Mesendoderm (in vitro differentiated cells): ENCODE results near the gene TRIM69.
"Not testable (repeated sequence)": the region's sequence is repeated elsewhere in the genome, so short reads cannot be mapped to it uniquely, and the experiment has no call there.

Source experiments
- DNase-seq: peaks from one replicate; pipeline ENCODE4 v3.0.0; 2013
- H2AK5ac ChIP-seq: 2 replicates; pipeline ENCODE4 v1.6.1; 2013; ENCODE audit warnings: low read length, inconsistent platforms
- H2BK120ac ChIP-seq: 2 replicates; pipeline ENCODE4 v1.6.1; 2013; ENCODE audit warnings: low read depth, mild to moderate bottlenecking, low read length, moderate library complexity, mixed read lengths
- H2BK15ac ChIP-seq: replicated peaks from 2 replicates; pipeline ENCODE4 v1.6.1; 2013; ENCODE audit warnings: low read depth, mild to moderate bottlenecking, moderate library complexity
- H2BK5ac ChIP-seq: 2 replicates; pipeline ENCODE4 v1.6.1; 2013; ENCODE audit warnings: low read length, inconsistent platforms
- H3K18ac ChIP-seq: 2 replicates; pipeline ENCODE4 v1.6.1; 2013; ENCODE audit warnings: mild to moderate bottlenecking, low read length, mixed read lengths
- H3K23ac ChIP-seq: one replicate; pipeline ENCODE4 v1.6.1; 2013; ENCODE audit warnings: low read length
- H3K27ac ChIP-seq: 2 replicates; pipeline ENCODE4 v1.5.1; 2013; ENCODE audit warnings: low read depth, mild to moderate bottlenecking, inconsistent platforms, low read length, moderate library complexity
- H3K27me3 ChIP-seq: 2 replicates; pipeline ENCODE4 v1.6.1; 2013; ENCODE audit warnings: low read length, control low read depth, mild to moderate bottlenecking, inconsistent platforms; ENCODE audit not compliant: insufficient read depth, poor library complexity
- H3K36me3 ChIP-seq: 2 replicates; pipeline ENCODE4 v1.6.1; 2013; ENCODE audit warnings: low read length, inconsistent platforms; ENCODE audit not compliant: control insufficient read depth, insufficient read depth
- H3K4ac ChIP-seq: one replicate; pipeline ENCODE4 v1.6.1; 2013; ENCODE audit warnings: low read depth, mild to moderate bottlenecking, low read length, moderate library complexity
- H3K4me1 ChIP-seq: 2 replicates; pipeline ENCODE4 v1.6.1; 2013; ENCODE audit warnings: low read depth, low read length, inconsistent platforms; ENCODE audit not compliant: control insufficient read depth
- H3K4me2 ChIP-seq: 2 replicates; pipeline ENCODE4 v1.6.1; 2013; ENCODE audit warnings: low read length
- H3K4me3 ChIP-seq: 2 replicates; pipeline ENCODE4 v1.5.1; 2013; ENCODE audit warnings: mild to moderate bottlenecking, low read length
- H3K56ac ChIP-seq: one replicate; pipeline ENCODE4 v1.6.1; 2013; ENCODE audit warnings: low read length
- H3K79me1 ChIP-seq: 2 replicates; pipeline ENCODE4 v1.6.1; 2013; ENCODE audit warnings: low read length, inconsistent platforms
- H3K79me2 ChIP-seq: 2 replicates; pipeline ENCODE4 v1.6.1; 2013; ENCODE audit warnings: mild to moderate bottlenecking, low read length; ENCODE audit not compliant: control insufficient read depth, insufficient read depth
- H3K9ac ChIP-seq: 2 replicates; pipeline ENCODE4 v1.6.1; 2013; ENCODE audit warnings: low read length, inconsistent platforms
- H4K5ac ChIP-seq: one replicate; pipeline ENCODE4 v1.6.1; 2013; ENCODE audit warnings: low read length
- H4K8ac ChIP-seq: one replicate; pipeline ENCODE4 v1.6.1; 2013; ENCODE audit warnings: low read depth, mild to moderate bottlenecking, control low read depth, low read length, moderate library complexity
- WGBS: extraction: QIAGEN DNeasy Blood & Tissue Kit; methylation state at CpG from one replicate; pipeline ENCODE4 v1.1.7; 2013; ENCODE audit warnings: low lambda C conversion rate, missing lambda C conversion rate; ENCODE audit not compliant: insufficient coverage; ENCODE audit errors: extremely low coverage; 5-methylcytosine and 5-hydroxymethylcytosine counted together

Gene TRIM69

GRCh38 chr15:44743454-44743853 lies 7.1 kb downstream of the TRIM69 start:
- no CpG with 5 or more reads among the region's 2 CpGs for WGBS
- not testable (repeated sequence) for H4K5ac ChIP-seq, H3K36me3 ChIP-seq, H2BK5ac ChIP-seq, H3K79me1 ChIP-seq, H3K27me3 ChIP-seq, H3K18ac ChIP-seq, DNase-seq, H3K27ac ChIP-seq, H3K4me3 ChIP-seq, H3K4me1 ChIP-seq, H3K9ac ChIP-seq, H3K23ac ChIP-seq, H4K8ac ChIP-seq, H2BK15ac ChIP-seq, H3K56ac ChIP-seq, H3K4me2 ChIP-seq, H2AK5ac ChIP-seq, H2BK120ac ChIP-seq, H3K4ac ChIP-seq, H3K79me2 ChIP-seq

- Histone ChIP-seq H2AK5ac (no peak overlapping the region), H3K4ac (no peak overlapping the region), H3K79me2 (no peaks in the 10 kb centered on the region), H2BK120ac (no peak overlapping the region), H3K4me3 (no peak overlapping the region), H3K4me1 (no peaks in the 10 kb centered on the region), H3K9ac (no peak overlapping the region), H3K27me3 (no peaks in the 10 kb centered on the region), H3K79me1 (no peaks in the 10 kb centered on the region), H3K36me3 (no peaks in the 10 kb centered on the region), H4K5ac (no peak overlapping the region), H3K4me2 (no peak overlapping the region), H2BK15ac (no peak overlapping the region), H3K23ac (no peak overlapping the region), H3K56ac (no peak overlapping the region), H4K8ac (no peak overlapping the region), H3K18ac (no peak overlapping the region), H2BK5ac (no peak overlapping the region), H3K27ac (no peak overlapping the region)
- no peak for DNase-seq
- no CpG with 5 or more reads among the region's 1 CpG for WGBS
Observed at GRCh38 chr15:44753345-44753744, 17.0 kb downstream of the TRIM69 start.

GRCh38 chr15:44763187-44763586 lies 26.9 kb downstream of the TRIM69 start:
- H2BK120ac ChIP-seq: no peak overlapping the region
- H3K18ac ChIP-seq: no peak overlapping the region
- no peak overlapping the region for H3K4ac ChIP-seq
- H3K79me2 ChIP-seq: no peaks in the 10 kb centered on the region
- no peak overlapping the region for H4K8ac ChIP-seq
- H3K4me3 ChIP-seq: no peak overlapping the region
- H2BK15ac ChIP-seq: no peak overlapping the region
- no peak overlapping the region for H2AK5ac ChIP-seq
- no peak overlapping the region for H3K9ac ChIP-seq
- H3K27me3 ChIP-seq: no peaks in the 10 kb centered on the region
- no peak overlapping the region for H4K5ac ChIP-seq
- H2BK5ac ChIP-seq: no peak overlapping the region
- no peaks in the 10 kb centered on the region for H3K4me1 ChIP-seq
- no peaks in the 10 kb centered on the region for H3K36me3 ChIP-seq
- no peak overlapping the region for H3K56ac ChIP-seq
- no peak for DNase-seq
- no CpG with 5 or more reads among the region's 2 CpGs for WGBS
- no peak overlapping the region for H3K27ac ChIP-seq
- H3K79me1 ChIP-seq: no peaks in the 10 kb centered on the region
- H3K23ac ChIP-seq: no peak overlapping the region
- no peak overlapping the region for H3K4me2 ChIP-seq

- no peak overlapping the region for H2AK5ac ChIP-seq
- no peak overlapping the region for H3K23ac ChIP-seq
- H3K4me3 ChIP-seq: no peak overlapping the region
- H3K4ac ChIP-seq: no peak overlapping the region
- H2BK15ac ChIP-seq: no peak overlapping the region
- no CpG with 5 or more reads among the region's 3 CpGs for WGBS
- H3K56ac ChIP-seq: no peak overlapping the region
- no peak overlapping the region for H3K27ac ChIP-seq
- no peaks in the 10 kb centered on the region for H3K27me3 ChIP-seq
- H3K18ac ChIP-seq: no peak overlapping the region
- H3K9ac ChIP-seq: no peak overlapping the region
- H3K4me1 ChIP-seq: no peaks in the 10 kb centered on the region
- H3K4me2 ChIP-seq: no peak overlapping the region
- no peak overlapping the region for H2BK5ac ChIP-seq
- no peak for DNase-seq
- H3K36me3 ChIP-seq: no peaks in the 10 kb centered on the region
- no peak overlapping the region for H2BK120ac ChIP-seq
- H3K79me2 ChIP-seq: no peaks in the 10 kb centered on the region
- H4K8ac ChIP-seq: no peak overlapping the region
- H3K79me1 ChIP-seq: no peaks in the 10 kb centered on the region
- no peak overlapping the region for H4K5ac ChIP-seq
Observed at GRCh38 chr15:44763848-44764247, 27.5 kb downstream of the TRIM69 start.

- H3K18ac ChIP-seq: no peak overlapping the region
- H3K4me3 ChIP-seq: no peak overlapping the region
- H2BK5ac ChIP-seq: no peak overlapping the region
- H3K4me1 ChIP-seq: no peaks in the 10 kb centered on the region
- H3K4ac ChIP-seq: no peak overlapping the region
- no peak overlapping the region for H3K9ac ChIP-seq
- no peak overlapping the region for H4K5ac ChIP-seq
- H3K4me2 ChIP-seq: no peak overlapping the region
- no peak overlapping the region for H3K23ac ChIP-seq
- no peak overlapping the region for H2BK15ac ChIP-seq
- H4K8ac ChIP-seq: no peak overlapping the region
- H2BK120ac ChIP-seq: no peak overlapping the region
- H3K56ac ChIP-seq: no peak overlapping the region
- no peaks in the 10 kb centered on the region for H3K79me1 ChIP-seq
- DNase-seq: no peak
- WGBS: no CpG with 5 or more reads among the region's 3 CpGs
- no peaks in the 10 kb centered on the region for H3K36me3 ChIP-seq
- H2AK5ac ChIP-seq: no peak overlapping the region
- H3K27me3 ChIP-seq: no peaks in the 10 kb centered on the region
- H3K27ac ChIP-seq: no peak overlapping the region
- H3K79me2 ChIP-seq: no peaks in the 10 kb centered on the region
Observed at GRCh38 chr15:44765036-44765435, 28.7 kb downstream of the TRIM69 start.

- Histone ChIP-seq H3K79me2 (no peaks in the 10 kb centered on the region), H3K27me3 (no peaks in the 10 kb centered on the region), H3K36me3 (no peaks in the 10 kb centered on the region), H4K5ac (no peak overlapping the region), H3K9ac (no peak overlapping the region), H2BK5ac (no peak overlapping the region), H3K23ac (no peak overlapping the region), H3K79me1 (no peaks in the 10 kb centered on the region), H3K27ac (no peak overlapping the region), H3K4me2 (no peak overlapping the region), H2BK15ac (no peak overlapping the region), H3K4me3 (no peak overlapping the region), H2AK5ac (no peak overlapping the region), H3K4me1 (no peaks in the 10 kb centered on the region), H3K18ac (no peak overlapping the region), H4K8ac (no peak overlapping the region), H3K56ac (no peak overlapping the region), H3K4ac (no peak overlapping the region), H2BK120ac (no peak overlapping the region)
- DNase-seq: no peak
- WGBS: no CpG with 5 or more reads among the region's 5 CpGs
Observed at GRCh38 chr15:44769521-44769920, 33.2 kb downstream of the TRIM69 start.
